ENCODE data around the gene TMEM141. TPM values are rescaled to one million over a fixed set of nuclear protein-coding genes. Genes with fewer than 3 reads are reported as not detected.

The TMEM141 gene
- total and polyA plus RNA-seq, 2 of the 8 experiments (the other 6 are each of a cell fraction or from before 2014, with no cell fraction given) = 51.1 to 137 TPM

DNA sequence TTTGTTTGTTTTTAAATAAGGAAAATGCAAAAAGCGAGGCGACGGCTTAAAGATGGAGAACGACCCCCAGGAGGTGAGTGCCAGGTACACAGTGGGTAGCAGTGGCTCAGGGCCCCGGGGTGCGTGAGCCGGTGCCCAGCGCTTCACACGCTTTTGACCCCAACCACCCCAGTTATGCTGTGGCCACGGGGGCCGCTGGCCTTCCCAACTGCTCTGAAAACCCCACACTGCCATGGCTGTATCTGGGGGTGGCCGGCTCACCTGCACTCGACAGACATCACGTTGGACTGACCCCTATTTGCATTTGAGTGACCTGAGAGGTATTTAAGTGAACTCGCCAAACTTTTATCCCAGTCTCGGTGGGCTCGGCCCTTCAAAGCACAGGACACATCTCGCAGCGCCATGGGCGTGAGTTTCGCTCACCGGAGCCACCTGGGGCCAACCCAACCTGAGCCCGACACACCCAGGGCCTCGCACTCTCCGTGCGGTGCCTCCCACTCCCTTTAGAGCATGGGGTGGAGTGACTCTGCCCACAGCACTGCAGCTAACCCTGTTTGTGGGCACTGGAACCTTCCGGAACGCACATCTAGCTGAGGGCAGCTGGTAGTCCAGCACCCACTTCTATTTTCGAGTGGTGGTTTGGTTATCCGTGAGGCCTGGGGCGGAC is 37.5 kb downstream of the TMEM141 start (continued):
- TF ChIP-seq, protein P1, sequence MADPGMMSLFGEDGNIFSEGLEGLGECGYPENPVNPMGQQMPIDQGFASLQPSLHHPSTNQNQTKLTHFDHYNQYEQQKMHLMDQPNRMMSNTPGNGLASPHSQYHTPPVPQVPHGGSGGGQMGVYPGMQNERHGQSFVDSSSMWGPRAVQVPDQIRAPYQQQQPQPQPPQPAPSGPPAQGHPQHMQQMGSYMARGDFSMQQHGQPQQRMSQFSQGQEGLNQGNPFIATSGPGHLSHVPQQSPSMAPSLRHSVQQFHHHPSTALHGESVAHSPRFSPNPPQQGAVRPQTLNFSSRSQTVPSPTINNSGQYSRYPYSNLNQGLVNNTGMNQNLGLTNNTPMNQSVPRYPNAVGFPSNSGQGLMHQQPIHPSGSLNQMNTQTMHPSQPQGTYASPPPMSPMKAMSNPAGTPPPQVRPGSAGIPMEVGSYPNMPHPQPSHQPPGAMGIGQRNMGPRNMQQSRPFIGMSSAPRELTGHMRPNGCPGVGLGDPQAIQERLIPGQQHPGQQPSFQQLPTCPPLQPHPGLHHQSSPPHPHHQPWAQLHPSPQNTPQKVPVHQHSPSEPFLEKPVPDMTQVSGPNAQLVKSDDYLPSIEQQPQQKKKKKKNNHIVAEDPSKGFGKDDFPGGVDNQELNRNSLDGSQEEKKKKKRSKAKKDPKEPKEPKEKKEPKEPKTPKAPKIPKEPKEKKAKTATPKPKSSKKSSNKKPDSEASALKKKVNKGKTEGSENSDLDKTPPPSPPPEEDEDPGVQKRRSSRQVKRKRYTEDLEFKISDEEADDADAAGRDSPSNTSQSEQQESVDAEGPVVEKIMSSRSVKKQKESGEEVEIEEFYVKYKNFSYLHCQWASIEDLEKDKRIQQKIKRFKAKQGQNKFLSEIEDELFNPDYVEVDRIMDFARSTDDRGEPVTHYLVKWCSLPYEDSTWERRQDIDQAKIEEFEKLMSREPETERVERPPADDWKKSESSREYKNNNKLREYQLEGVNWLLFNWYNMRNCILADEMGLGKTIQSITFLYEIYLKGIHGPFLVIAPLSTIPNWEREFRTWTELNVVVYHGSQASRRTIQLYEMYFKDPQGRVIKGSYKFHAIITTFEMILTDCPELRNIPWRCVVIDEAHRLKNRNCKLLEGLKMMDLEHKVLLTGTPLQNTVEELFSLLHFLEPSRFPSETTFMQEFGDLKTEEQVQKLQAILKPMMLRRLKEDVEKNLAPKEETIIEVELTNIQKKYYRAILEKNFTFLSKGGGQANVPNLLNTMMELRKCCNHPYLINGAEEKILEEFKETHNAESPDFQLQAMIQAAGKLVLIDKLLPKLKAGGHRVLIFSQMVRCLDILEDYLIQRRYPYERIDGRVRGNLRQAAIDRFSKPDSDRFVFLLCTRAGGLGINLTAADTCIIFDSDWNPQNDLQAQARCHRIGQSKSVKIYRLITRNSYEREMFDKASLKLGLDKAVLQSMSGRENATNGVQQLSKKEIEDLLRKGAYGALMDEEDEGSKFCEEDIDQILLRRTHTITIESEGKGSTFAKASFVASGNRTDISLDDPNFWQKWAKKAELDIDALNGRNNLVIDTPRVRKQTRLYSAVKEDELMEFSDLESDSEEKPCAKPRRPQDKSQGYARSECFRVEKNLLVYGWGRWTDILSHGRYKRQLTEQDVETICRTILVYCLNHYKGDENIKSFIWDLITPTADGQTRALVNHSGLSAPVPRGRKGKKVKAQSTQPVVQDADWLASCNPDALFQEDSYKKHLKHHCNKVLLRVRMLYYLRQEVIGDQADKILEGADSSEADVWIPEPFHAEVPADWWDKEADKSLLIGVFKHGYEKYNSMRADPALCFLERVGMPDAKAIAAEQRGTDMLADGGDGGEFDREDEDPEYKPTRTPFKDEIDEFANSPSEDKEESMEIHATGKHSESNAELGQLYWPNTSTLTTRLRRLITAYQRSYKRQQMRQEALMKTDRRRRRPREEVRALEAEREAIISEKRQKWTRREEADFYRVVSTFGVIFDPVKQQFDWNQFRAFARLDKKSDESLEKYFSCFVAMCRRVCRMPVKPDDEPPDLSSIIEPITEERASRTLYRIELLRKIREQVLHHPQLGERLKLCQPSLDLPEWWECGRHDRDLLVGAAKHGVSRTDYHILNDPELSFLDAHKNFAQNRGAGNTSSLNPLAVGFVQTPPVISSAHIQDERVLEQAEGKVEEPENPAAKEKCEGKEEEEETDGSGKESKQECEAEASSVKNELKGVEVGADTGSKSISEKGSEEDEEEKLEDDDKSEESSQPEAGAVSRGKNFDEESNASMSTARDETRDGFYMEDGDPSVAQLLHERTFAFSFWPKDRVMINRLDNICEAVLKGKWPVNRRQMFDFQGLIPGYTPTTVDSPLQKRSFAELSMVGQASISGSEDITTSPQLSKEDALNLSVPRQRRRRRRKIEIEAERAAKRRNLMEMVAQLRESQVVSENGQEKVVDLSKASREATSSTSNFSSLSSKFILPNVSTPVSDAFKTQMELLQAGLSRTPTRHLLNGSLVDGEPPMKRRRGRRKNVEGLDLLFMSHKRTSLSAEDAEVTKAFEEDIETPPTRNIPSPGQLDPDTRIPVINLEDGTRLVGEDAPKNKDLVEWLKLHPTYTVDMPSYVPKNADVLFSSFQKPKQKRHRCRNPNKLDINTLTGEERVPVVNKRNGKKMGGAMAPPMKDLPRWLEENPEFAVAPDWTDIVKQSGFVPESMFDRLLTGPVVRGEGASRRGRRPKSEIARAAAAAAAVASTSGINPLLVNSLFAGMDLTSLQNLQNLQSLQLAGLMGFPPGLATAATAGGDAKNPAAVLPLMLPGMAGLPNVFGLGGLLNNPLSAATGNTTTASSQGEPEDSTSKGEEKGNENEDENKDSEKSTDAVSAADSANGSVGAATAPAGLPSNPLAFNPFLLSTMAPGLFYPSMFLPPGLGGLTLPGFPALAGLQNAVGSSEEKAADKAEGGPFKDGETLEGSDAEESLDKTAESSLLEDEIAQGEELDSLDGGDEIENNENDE (IDR thresholded peaks at IDR 0.05; ENCODE audit: insufficient replicate concordance, low read length) = no peak
- no peak for TF ChIP-seq SUZ12 (IDR thresholded peaks at IDR 0.05; ENCODE audit: low read length)
- no peak for TF ChIP-seq EGR1 (IDR thresholded peaks at IDR 0.05; ENCODE audit: borderline replicate concordance, low read depth, low read length)
- TF ChIP-seq GTF2F1 (IDR thresholded peaks at IDR 0.05; ENCODE audit: borderline replicate concordance, low read depth, low read length) = no peak
- TF ChIP-seq, protein P2, sequence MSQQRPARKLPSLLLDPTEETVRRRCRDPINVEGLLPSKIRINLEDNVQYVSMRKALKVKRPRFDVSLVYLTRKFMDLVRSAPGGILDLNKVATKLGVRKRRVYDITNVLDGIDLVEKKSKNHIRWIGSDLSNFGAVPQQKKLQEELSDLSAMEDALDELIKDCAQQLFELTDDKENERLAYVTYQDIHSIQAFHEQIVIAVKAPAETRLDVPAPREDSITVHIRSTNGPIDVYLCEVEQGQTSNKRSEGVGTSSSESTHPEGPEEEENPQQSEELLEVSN (IDR thresholded peaks at IDR 0.05) = no peak
- TF ChIP-seq SIN3A (conservative IDR thresholded peaks at IDR 0.05 in 1 of 2, IDR thresholded peaks at IDR 0.05 in 1 of 2; ENCODE audit: low read depth in 1 of 2, low read length in 2 of 2) = no peak
- TF ChIP-seq SIRT6 (IDR thresholded peaks at IDR 0.05; ENCODE audit: low read length) = no peak
- no peak for TF ChIP-seq KDM5A (IDR thresholded peaks at IDR 0.05; ENCODE audit: low read length)
- no peak for TF ChIP-seq CBX5 (IDR thresholded peaks at IDR 0.05; ENCODE audit: low read depth, low read length)

Measured in H1 (cell line).